K562 (cell line): ENCODE data around the gene C17orf78. TPM values are rescaled to one million over a fixed set of nuclear protein-coding genes. Genes with fewer than 3 reads are reported as not detected.

ENCODE experiments used
- ATAC-seq: fragments of 200-7000 bp; cut with Tn5 transposase; 3 replicates; pipeline ENCODE4 v1.9.1; 2020; ENCODE audit warnings: moderate library complexity
- BruUV-seq: library from RNA; stranded (reverse); fragments of 400-500 nt; replicated peaks from 2 replicates; lab custom pipeline; 2021; lab: Mats Ljungman, UMichigan
- CTCF ChIA-PET: fragments of 300-600 bp; formaldehyde crosslinking; extraction: SDS; loops from one replicate; lab custom pipeline; 2021; ENCODE audit warnings: low intra/inter-chr PET ratio; lab: Yijun Ruan, JAX
- POLR2A ChIA-PET: fragments of 300-600, 350-650 bp; sonication (Branson Sonifier 250); formaldehyde crosslinking; extraction: SDS; loops from one replicate; lab custom pipeline; 2021; ENCODE audit warnings: antibody characterized with exemption, inconsistent platforms; lab: Yijun Ruan, JAX
- DNase-seq, 4 experiments: peaks; one replicate each; pipeline versions ENCODE4 v3.0.0 to v3.0.0-alpha.2; 2011 to 2018; ENCODE audit warnings: low spot score in 3 of 4, mixed read lengths in 3 of 4; ENCODE audit errors: extremely low read depth in 1 of 4
- FAIRE-seq: peaks from 2 replicates; lab custom pipeline; 2011; peaks lifted over from hg19 to GRCh38; lab: Jason Lieb, UNC
- H2AFZ ChIP-seq: 2 replicates; pipeline ENCODE4 v1.6.0; 2011; ENCODE audit warnings: low read depth, low read length, control low read depth, inconsistent platforms
- H3K27ac ChIP-seq: fragments of 200-600 bp; 3 replicates; pipeline ENCODE4 v1.8.0; 2011; ENCODE audit warnings: low read depth, mild to moderate bottlenecking, control low read depth, inconsistent platforms, low read length, moderate library complexity, mixed read lengths; ENCODE audit errors: extremely low read depth
- H3K27me3 ChIP-seq, 2 experiments: fragments of 300-600 bp in 1 of 2; 2 replicates in 1 of 2; 3 replicates in 1 of 2; pipeline versions ENCODE4 v1.6.0 to v1.8.0; 2011; ENCODE audit warnings: inconsistent platforms in 2 of 2, low read length in 2 of 2, mild to moderate bottlenecking in 1 of 2, mixed read lengths in 1 of 2, moderate library complexity in 1 of 2; ENCODE audit not compliant: control insufficient read depth in 2 of 2, insufficient read depth in 2 of 2
- H3K36me3 ChIP-seq: fragments of 300-600 bp; 3 replicates; pipeline ENCODE4 v1.8.0; 2011; ENCODE audit warnings: mild to moderate bottlenecking, low read length, inconsistent platforms; ENCODE audit not compliant: control insufficient read depth, insufficient read depth
- H3K4me1 ChIP-seq, 2 experiments: fragments of 200-600 bp in 1 of 2; replicated peaks in 1 of 2; 2 replicates in 1 of 2; 3 replicates in 1 of 2; pipeline versions ENCODE4 v1.5.1 to v1.8.0; 2011; ENCODE audit warnings: inconsistent platforms in 2 of 2, low read length in 2 of 2, mild to moderate bottlenecking in 1 of 2, mixed read lengths in 1 of 2, moderate library complexity in 1 of 2; ENCODE audit not compliant: control insufficient read depth in 2 of 2, insufficient read depth in 2 of 2
- H3K4me2 ChIP-seq: 2 replicates; pipeline ENCODE4 v1.6.1; 2011; ENCODE audit warnings: low read length, control low read depth, inconsistent platforms, mixed read lengths; ENCODE audit not compliant: insufficient read depth
- H3K4me3 ChIP-seq: fragments of 200-600 bp; sonication (generic), shearing (Covaris generic); 2 replicates; pipeline ENCODE4 v1.5.1; 2016; ENCODE audit warnings: control low read depth, inconsistent platforms
- H3K79me2 ChIP-seq: fragments of 200-600 bp; 3 replicates; pipeline ENCODE4 v1.8.0; 2011; ENCODE audit warnings: low read length, inconsistent platforms; ENCODE audit not compliant: control insufficient read depth, insufficient read depth
- H3K9ac ChIP-seq, 2 experiments: 2 replicates each; pipeline versions ENCODE4 v1.6.0 to v1.6.1; 2011; ENCODE audit warnings: low read depth in 2 of 2, low read length in 2 of 2, control low read depth in 1 of 2, inconsistent platforms in 1 of 2, mild to moderate bottlenecking in 1 of 2, mixed read lengths in 1 of 2; ENCODE audit not compliant: insufficient read depth in 1 of 2
- H3K9me1 ChIP-seq: one replicate; pipeline ENCODE4 v1.6.0; 2011; ENCODE audit warnings: inconsistent platforms, mild to moderate bottlenecking, low read length, moderate library complexity; ENCODE audit not compliant: control insufficient read depth, insufficient read depth
- H3K9me3 ChIP-seq: replicated peaks from 2 replicates; pipeline ENCODE4 v1.5.1; 2011; ENCODE audit warnings: low read depth, low read length, inconsistent platforms; ENCODE audit not compliant: control insufficient read depth, insufficient read depth
- H4K20me1 ChIP-seq: replicated peaks from 2 replicates; pipeline ENCODE4 v1.6.1; 2011; ENCODE audit warnings: low read length, inconsistent platforms, mixed read lengths; ENCODE audit not compliant: control insufficient read depth, insufficient read depth
- HDGF ChIP-seq: fragments of 450-650 bp; IDR thresholded peaks from 2 replicates; pipeline ENCODE4 v1.6.1; 2016
- NFRKB ChIP-seq: fragments of 450-650 bp; IDR thresholded peaks from 2 replicates; pipeline ENCODE4 v1.6.1; 2016; ENCODE audit warnings: low read depth
- RBM14 ChIP-seq: fragments of 200-400 bp; formaldehyde crosslinking; IDR thresholded peaks from 2 replicates; pipeline ENCODE4 v1.6.1; 2018; ENCODE audit warnings: low read depth, mild to moderate bottlenecking, low read length, moderate library complexity, borderline replicate concordance; ENCODE audit not compliant: insufficient read depth
- SRF ChIP-seq, 2 experiments: fragments of 250-450, 450-650 bp in 1 of 2; sonication (Bioruptor Pico) in 1 of 2; sonication (generic) in 1 of 2; formaldehyde crosslinking; IDR thresholded peaks; 2 replicates each; pipeline versions ENCODE4 v1.5.0 to v1.5.1; 2020 to 2022; ENCODE audit warnings: mild to moderate bottlenecking in 1 of 2, missing genetic modification reagents in 1 of 2
- YY1 ChIP-seq, 3 experiments: IDR thresholded peaks; 2 replicates each; pipeline ENCODE4 v1.6.1; 2011; ENCODE audit warnings: low read length in 2 of 3, mild to moderate bottlenecking in 2 of 3, moderate library complexity in 2 of 3, borderline replicate concordance in 1 of 3, control low read depth in 1 of 3, low read depth in 1 of 3; ENCODE audit not compliant: insufficient read depth in 3 of 3, insufficient replicate concordance in 2 of 3, control insufficient read depth in 1 of 3, insufficient read length in 1 of 3; ENCODE audit errors: extremely low read depth in 1 of 3
- ZNF212 ChIP-seq: fragments of 450-650 bp; formaldehyde crosslinking; IDR thresholded peaks from 2 replicates; pipeline ENCODE4 v1.4.0; 2020; ENCODE audit warnings: mild to moderate bottlenecking
- WGBS: fragments of 100-300 bp; shearing (Covaris generic); methylation state at CpG from one replicate; pipeline ENCODE4 v1.1.6; 2016; ENCODE audit warnings: low coverage, mixed read lengths; ENCODE audit not compliant: insufficient coverage; ENCODE audit errors: missing lambda C conversion rate; 5-methylcytosine and 5-hydroxymethylcytosine counted together
- in situ Hi-C: fragments of 300-500 bp; cut with MboI; formaldehyde crosslinking; loops from 4 replicates; pipeline ENCODE4 v1.15.0; 2018; ENCODE audit warnings: inconsistent platforms, mixed read lengths
- intact Hi-C: fragments of 100-400 bp; cut with micrococcal nuclease; formaldehyde crosslinking; loops from 2 replicates; pipeline ENCODE4 v1.14.2; 2022
- polyA plus RNA-seq, 8 experiments: library from polyadenylated mRNA; depleted of rRNA in 4 of 8; stranded (reverse) in 5 of 8; unstranded in 3 of 8; fragments of >200 nt; fragmentation: Nextera tagmentation in 2 of 8; fragmentation: Illumina TruSeq in 1 of 8; extraction: Ambion mirVana in 2 of 8; extraction: Trizol in 1 of 8; gene quantifications; 2 replicates each; pipeline versions ENCODE4 v1.2.1 to v1.2.3, GENCODE V29; 2011 to 2014; ENCODE audit warnings: inconsistent platforms in 1 of 8, missing spikeins in 1 of 8
- total RNA-seq, 7 experiments: library from RNA; depleted of rRNA in 6 of 7; stranded (reverse); fragments of >200 nt in 6 of 7; fragmentation: Illumina TruSeq in 2 of 7; extraction: Trizol in 2 of 7; gene quantifications; 2 replicates each; pipeline versions ENCODE4 v1.2.1 to v1.2.3, GENCODE V29; 2011 to 2021; ENCODE audit warnings: low replicate concordance in 1 of 7
- TF ChIP-seq, protein P1 (sequence below): fragments of 250-450 bp; sonication (Bioruptor Pico); IDR thresholded peaks from 2 replicates; pipeline ENCODE4 v1.5.1; 2021; ENCODE audit warnings: mild to moderate bottlenecking
- TF ChIP-seq, protein P2 (sequence below): fragments of 450-650 bp; IDR thresholded peaks from 2 replicates; pipeline ENCODE4 v1.6.1; 2017; ENCODE audit warnings: mild to moderate bottlenecking, moderate library complexity
- TF ChIP-seq, protein P3 (sequence below): fragments of 450-650 bp; formaldehyde crosslinking; IDR thresholded peaks from 2 replicates; pipeline ENCODE4 v1.4.0; 2020; ENCODE audit warnings: mild to moderate bottlenecking, mixed read lengths
- TF ChIP-seq, protein P4 (sequence below), 3 experiments: IDR thresholded peaks in 2 of 3; conservative IDR thresholded peaks in 1 of 3; 2 replicates each; pipeline ENCODE4 v1.5.1; 2011 to 2012; ENCODE audit warnings: low read length in 3 of 3, mild to moderate bottlenecking in 3 of 3, control low read depth in 2 of 3, improper control_type of control experiment in 1 of 3, inconsistent platforms in 1 of 3, low read depth in 1 of 3, mixed read lengths in 1 of 3, moderate library complexity in 1 of 3; ENCODE audit not compliant: insufficient read depth in 2 of 3

C17orf78 gene
- total and polyA plus RNA-seq, 9 of the 15 experiments (the other 6 are each of a cell fraction or from before 2014, with no cell fraction given), result not detected

DNA sequence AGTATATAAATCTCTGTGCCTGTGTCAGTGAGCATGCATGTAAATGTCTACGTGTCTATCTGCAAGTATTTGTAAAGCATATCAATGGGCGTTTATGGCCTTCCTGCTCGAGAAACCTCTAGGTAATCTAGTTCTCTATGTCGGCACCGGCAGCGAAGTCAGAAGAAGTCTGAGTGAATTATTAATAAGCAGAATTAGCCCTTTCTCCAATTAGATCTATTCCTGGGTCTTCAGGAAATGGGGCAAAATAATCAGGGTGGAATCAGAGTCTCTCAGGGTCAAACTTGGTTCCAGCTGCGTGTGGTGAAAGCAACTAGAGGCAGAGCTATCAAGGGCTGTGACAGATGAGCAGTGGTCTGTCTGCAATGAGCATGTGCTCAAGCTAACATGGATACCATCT lies at the start of gene C17orf78 (continued):
- no peak for TF ChIP-seq SRF (CRISPR knock-in tag; IDR thresholded peaks at IDR 0.05)
- TF ChIP-seq, protein P1, sequence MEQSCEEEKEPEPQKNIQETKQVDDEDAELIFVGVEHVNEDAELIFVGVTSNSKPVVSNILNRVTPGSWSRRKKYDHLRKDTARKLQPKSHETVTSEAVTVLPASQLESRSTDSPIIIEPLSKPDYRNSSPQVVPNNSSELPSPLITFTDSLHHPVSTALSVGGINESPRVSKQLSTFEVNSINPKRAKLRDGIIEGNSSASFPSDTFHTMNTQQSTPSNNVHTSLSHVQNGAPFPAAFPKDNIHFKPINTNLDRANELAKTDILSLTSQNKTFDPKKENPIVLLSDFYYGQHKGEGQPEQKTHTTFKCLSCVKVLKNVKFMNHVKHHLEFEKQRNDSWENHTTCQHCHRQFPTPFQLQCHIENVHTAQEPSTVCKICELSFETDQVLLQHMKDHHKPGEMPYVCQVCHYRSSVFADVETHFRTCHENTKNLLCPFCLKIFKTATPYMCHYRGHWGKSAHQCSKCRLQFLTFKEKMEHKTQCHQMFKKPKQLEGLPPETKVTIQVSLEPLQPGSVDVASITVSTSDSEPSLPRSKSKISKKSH (CRISPR knock-in tag), result no peak
- TF ChIP-seq YY1 (IDR thresholded peaks at IDR 0.05; ENCODE audit: borderline replicate concordance in 1 of 3, control insufficient read depth in 1 of 3, extremely low read depth in 1 of 3, insufficient read depth in 3 of 3, insufficient read length in 1 of 3, insufficient replicate concordance in 2 of 3, low read depth in 1 of 3, low read length in 2 of 3), result no peak
- TF ChIP-seq, protein P2, sequence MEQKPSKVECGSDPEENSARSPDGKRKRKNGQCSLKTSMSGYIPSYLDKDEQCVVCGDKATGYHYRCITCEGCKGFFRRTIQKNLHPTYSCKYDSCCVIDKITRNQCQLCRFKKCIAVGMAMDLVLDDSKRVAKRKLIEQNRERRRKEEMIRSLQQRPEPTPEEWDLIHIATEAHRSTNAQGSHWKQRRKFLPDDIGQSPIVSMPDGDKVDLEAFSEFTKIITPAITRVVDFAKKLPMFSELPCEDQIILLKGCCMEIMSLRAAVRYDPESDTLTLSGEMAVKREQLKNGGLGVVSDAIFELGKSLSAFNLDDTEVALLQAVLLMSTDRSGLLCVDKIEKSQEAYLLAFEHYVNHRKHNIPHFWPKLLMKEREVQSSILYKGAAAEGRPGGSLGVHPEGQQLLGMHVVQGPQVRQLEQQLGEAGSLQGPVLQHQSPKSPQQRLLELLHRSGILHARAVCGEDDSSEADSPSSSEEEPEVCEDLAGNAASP, result no peak
- no peak for TF ChIP-seq ZNF212 (CRISPR knock-in tag)
- TF ChIP-seq, all 486 proteins: peak for 0

DNA sequence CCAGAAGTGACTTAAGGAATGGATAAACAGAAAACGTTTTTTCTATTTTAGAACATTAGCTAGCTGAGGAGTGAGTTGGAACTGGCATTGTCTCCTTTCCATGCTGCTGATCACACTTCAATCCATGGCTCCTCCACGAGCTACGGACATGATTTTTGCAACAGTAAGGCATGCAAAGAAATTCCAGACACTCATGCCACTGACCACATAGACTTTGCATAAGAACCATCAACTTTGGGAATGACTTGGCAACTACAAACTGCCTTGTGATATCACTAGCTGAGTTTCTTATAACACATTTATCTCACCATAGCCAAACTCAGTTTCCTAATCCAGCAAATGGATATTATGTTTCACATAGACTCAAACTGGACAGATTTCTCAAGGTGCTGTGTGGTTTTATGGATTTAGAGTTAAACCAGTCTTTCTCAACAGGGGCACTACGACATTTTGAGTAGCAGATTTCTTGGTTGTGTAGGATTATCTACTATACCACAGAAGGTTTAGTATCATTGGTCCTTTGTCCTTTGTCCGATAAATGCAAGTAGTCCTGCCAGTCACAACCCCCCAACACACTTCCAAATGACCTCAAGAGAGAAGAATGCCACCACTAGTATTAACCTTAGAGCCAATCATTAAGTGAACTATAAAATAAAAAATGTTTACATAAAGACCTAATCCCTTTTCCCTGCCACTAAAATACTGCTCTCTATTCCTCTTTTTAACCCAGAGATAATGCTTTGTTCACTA lies 48.3 kb upstream of the C17orf78 start:
- no peak for FAIRE-seq
- TF ChIP-seq NFRKB (no peak), ZNF212 (CRISPR knock-in tag) (no peak), HDGF (no peak), RBM14 (no peak)
- TF ChIP-seq, protein P3, sequence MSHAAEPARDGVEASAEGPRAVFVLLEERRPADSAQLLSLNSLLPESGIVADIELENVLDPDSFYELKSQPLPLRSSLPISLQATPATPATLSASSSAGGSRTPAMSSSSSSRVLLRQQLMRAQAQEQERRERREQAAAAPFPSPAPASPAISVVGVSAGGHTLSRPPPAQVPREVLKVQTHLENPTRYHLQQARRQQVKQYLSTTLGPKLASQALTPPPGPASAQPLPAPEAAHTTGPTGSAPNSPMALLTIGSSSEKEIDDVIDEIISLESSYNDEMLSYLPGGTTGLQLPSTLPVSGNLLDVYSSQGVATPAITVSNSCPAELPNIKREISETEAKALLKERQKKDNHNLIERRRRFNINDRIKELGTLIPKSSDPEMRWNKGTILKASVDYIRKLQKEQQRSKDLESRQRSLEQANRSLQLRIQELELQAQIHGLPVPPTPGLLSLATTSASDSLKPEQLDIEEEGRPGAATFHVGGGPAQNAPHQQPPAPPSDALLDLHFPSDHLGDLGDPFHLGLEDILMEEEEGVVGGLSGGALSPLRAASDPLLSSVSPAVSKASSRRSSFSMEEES (CRISPR knock-in tag), result no peak
- TF ChIP-seq, protein P4, sequence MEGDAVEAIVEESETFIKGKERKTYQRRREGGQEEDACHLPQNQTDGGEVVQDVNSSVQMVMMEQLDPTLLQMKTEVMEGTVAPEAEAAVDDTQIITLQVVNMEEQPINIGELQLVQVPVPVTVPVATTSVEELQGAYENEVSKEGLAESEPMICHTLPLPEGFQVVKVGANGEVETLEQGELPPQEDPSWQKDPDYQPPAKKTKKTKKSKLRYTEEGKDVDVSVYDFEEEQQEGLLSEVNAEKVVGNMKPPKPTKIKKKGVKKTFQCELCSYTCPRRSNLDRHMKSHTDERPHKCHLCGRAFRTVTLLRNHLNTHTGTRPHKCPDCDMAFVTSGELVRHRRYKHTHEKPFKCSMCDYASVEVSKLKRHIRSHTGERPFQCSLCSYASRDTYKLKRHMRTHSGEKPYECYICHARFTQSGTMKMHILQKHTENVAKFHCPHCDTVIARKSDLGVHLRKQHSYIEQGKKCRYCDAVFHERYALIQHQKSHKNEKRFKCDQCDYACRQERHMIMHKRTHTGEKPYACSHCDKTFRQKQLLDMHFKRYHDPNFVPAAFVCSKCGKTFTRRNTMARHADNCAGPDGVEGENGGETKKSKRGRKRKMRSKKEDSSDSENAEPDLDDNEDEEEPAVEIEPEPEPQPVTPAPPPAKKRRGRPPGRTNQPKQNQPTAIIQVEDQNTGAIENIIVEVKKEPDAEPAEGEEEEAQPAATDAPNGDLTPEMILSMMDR (IDR thresholded peaks at IDR 0.05 in 2 of 3, conservative IDR thresholded peaks at IDR 0.05 in 1 of 3; ENCODE audit: insufficient read depth in 2 of 3, low read depth in 1 of 3, low read length in 3 of 3), result no peak

More for the DNA sequence above, 48.3 kb upstream of the C17orf78 start:
- Histone ChIP-seq H3K9ac (no peak overlapping the region), H4K20me1 (no peaks in the 10 kb centered on the region; the same call in 1 of the 2 replicates), H3K79me2 (peaks cover 63% of the 10 kb centered on the region), H3K36me3 (peaks cover 77% of the 10 kb centered on the region), H2AFZ (no peak overlapping the region), H3K27me3 (no peaks in the 10 kb centered on the region), H3K27ac (no peak overlapping the region), H3K9me3 (no peaks in the 10 kb centered on the region), H3K9me1 (no peaks in the 10 kb centered on the region), H3K4me2 (no peak overlapping the region), H3K4me1 (no peaks in the 10 kb centered on the region), H3K4me3 (no peak overlapping the region)
- DNase-seq, result no peak
- CTCF ChIA-PET, result no interaction called here
- in situ Hi-C loops, result no loop called here
- intact Hi-C loops, result no loop called here
- TSS peak; percentile 18 for BruUV-seq
- no peak for ATAC-seq
- 76% methylated on average over 5 of the region's 5 CpGs for WGBS
- POLR2A ChIA-PET, result interaction anchor here (0.7 kb wide), 1 partner anchor 12 kb away, joined by 3 read pairs; no protein-coding TSS in a partner anchor
